K562 (cell line): ENCODE results near the gene COPS6. TPM values are rescaled to one million over a fixed set of nuclear protein-coding genes. Genes with fewer than 3 reads are reported as not detected.
A peak's percentile ranks its signal among the peaks of the same experiment; 100 is the strongest.

Experiments
- DPF2 ChIP-seq: fragments of 450-650 bp; IDR thresholded peaks from 2 replicates; pipeline ENCODE4 v1.6.1; 2016
- E2F3 ChIP-seq: fragments of 250-450 bp; sonication (Bioruptor Pico); IDR thresholded peaks from 2 replicates; pipeline ENCODE4 v1.4.0; 2020; ENCODE audit warnings: mild to moderate bottlenecking
- IRF2 ChIP-seq: sonication (generic); formaldehyde crosslinking; IDR thresholded peaks from 2 replicates; pipeline ENCODE4 v1.8.1; 2022; ENCODE audit warnings: mild to moderate bottlenecking, missing genetic modification reagents
- KLF16 ChIP-seq: IDR thresholded peaks from 2 replicates; pipeline ENCODE4 v1.6.1; 2016; ENCODE audit warnings: antibody characterized with exemption
- MAFF ChIP-seq: IDR thresholded peaks from 2 replicates; pipeline ENCODE4 v1.6.1; 2012; ENCODE audit warnings: low read length, improper control_type of control experiment
- MAFK ChIP-seq: IDR thresholded peaks from 2 replicates; pipeline ENCODE4 v1.6.1; 2011; ENCODE audit warnings: low read length, improper control_type of control experiment
- MLX ChIP-seq, 2 experiments: fragments of 450-650 bp in 1 of 2; sonication (generic) in 1 of 2; formaldehyde crosslinking; conservative IDR thresholded peaks; 2 replicates each; pipeline versions ENCODE4 v1.4.0 to v1.8.1; 2020 to 2022; ENCODE audit warnings: mild to moderate bottlenecking in 1 of 2, missing genetic modification reagents in 1 of 2
- PPARD ChIP-seq: fragments of 250-450 bp; sonication (Bioruptor Pico); IDR thresholded peaks from 2 replicates; pipeline ENCODE4 v1.8.0; 2022; ENCODE audit warnings: inconsistent platforms, mild to moderate bottlenecking, moderate library complexity
- RBFOX2 ChIP-seq: fragments of 200-400 bp; formaldehyde crosslinking; IDR thresholded peaks from 2 replicates; pipeline ENCODE4 v1.6.1; 2017; ENCODE audit warnings: low read depth, mild to moderate bottlenecking, low read length, moderate library complexity
- RBM15 ChIP-seq: fragments of 200-400 bp; formaldehyde crosslinking; IDR thresholded peaks from 2 replicates; pipeline ENCODE4 v1.6.1; 2018; ENCODE audit warnings: mild to moderate bottlenecking, low read length, moderate library complexity; ENCODE audit not compliant: insufficient read depth
- SIN3B ChIP-seq: fragments of 450-650 bp; IDR thresholded peaks from 2 replicates; pipeline ENCODE4 v1.6.1; 2017; ENCODE audit warnings: low read depth, mild to moderate bottlenecking, moderate library complexity
- SMARCA5 ChIP-seq: fragments of 450-650 bp; IDR thresholded peaks from 2 replicates; pipeline ENCODE4 v1.6.1; 2016
- SRSF9 ChIP-seq: fragments of 200-400 bp; formaldehyde crosslinking; IDR thresholded peaks from 2 replicates; pipeline ENCODE4 v1.6.1; 2017; ENCODE audit warnings: low read depth, low read length, borderline replicate concordance
- TCF3 ChIP-seq: sonication (generic); formaldehyde crosslinking; IDR thresholded peaks from 2 replicates; pipeline ENCODE4 v1.4.0; 2020; ENCODE audit warnings: mild to moderate bottlenecking, missing genetic modification reagents
- YBX1 ChIP-seq: fragments of 450-650 bp; IDR thresholded peaks from 2 replicates; pipeline ENCODE4 v1.7.1; 2016; ENCODE audit warnings: mild to moderate bottlenecking
- ZNF431 ChIP-seq: sonication (generic); formaldehyde crosslinking; IDR thresholded peaks from 2 replicates; pipeline ENCODE4 v1.8.0; 2022; ENCODE audit warnings: mild to moderate bottlenecking, missing genetic modification reagents
- ZNF780A ChIP-seq: fragments of 250-450 bp; sonication (Bioruptor Pico); IDR thresholded peaks from 2 replicates; pipeline ENCODE4 v1.5.0; 2021; ENCODE audit warnings: mild to moderate bottlenecking
- polyA plus RNA-seq, 8 experiments: library from polyadenylated mRNA; depleted of rRNA in 4 of 8; stranded (reverse) in 5 of 8; unstranded in 3 of 8; fragments of >200 nt; fragmentation: Nextera tagmentation in 2 of 8; fragmentation: Illumina TruSeq in 1 of 8; extraction: Ambion mirVana in 2 of 8; extraction: Trizol in 1 of 8; gene quantifications; 2 replicates each; pipeline versions ENCODE4 v1.2.1 to v1.2.3, GENCODE V29; 2011 to 2014; ENCODE audit warnings: inconsistent platforms in 1 of 8, missing spikeins in 1 of 8
- total RNA-seq, 7 experiments: library from RNA; depleted of rRNA in 6 of 7; stranded (reverse); fragments of >200 nt in 6 of 7; fragmentation: Illumina TruSeq in 2 of 7; extraction: Trizol in 2 of 7; gene quantifications; 2 replicates each; pipeline versions ENCODE4 v1.2.1 to v1.2.3, GENCODE V29; 2011 to 2021; ENCODE audit warnings: low replicate concordance in 1 of 7
- TF ChIP-seq, protein P1 (sequence below): fragments of 150-350 bp; conservative IDR thresholded peaks from 2 replicates; pipeline ENCODE4 v1.6.1; 2014; ENCODE audit warnings: low read length
- TF ChIP-seq, protein P2 (sequence below): fragments of 450-650 bp; formaldehyde crosslinking; IDR thresholded peaks from 2 replicates; pipeline ENCODE4 v1.4.0; 2020; ENCODE audit warnings: mild to moderate bottlenecking
- TF ChIP-seq, protein P3 (sequence below): fragments of 200-400 bp; formaldehyde crosslinking; IDR thresholded peaks from 2 replicates; pipeline ENCODE4 v1.6.1; 2017; ENCODE audit warnings: mild to moderate bottlenecking, low read depth, low read length, moderate library complexity

COPS6 gene
- total and polyA plus RNA-seq, 9 of the 15 experiments (the other 6 are each of a cell fraction or from before 2014, with no cell fraction given): 63.0 to 331 (median 168) TPM

GRCh38 chr7:100049441-100050291 lies 39.1 kb upstream of the COPS6 start, which contains the start of gene ZSCAN21 (continued):
- TF ChIP-seq, protein P1, sequence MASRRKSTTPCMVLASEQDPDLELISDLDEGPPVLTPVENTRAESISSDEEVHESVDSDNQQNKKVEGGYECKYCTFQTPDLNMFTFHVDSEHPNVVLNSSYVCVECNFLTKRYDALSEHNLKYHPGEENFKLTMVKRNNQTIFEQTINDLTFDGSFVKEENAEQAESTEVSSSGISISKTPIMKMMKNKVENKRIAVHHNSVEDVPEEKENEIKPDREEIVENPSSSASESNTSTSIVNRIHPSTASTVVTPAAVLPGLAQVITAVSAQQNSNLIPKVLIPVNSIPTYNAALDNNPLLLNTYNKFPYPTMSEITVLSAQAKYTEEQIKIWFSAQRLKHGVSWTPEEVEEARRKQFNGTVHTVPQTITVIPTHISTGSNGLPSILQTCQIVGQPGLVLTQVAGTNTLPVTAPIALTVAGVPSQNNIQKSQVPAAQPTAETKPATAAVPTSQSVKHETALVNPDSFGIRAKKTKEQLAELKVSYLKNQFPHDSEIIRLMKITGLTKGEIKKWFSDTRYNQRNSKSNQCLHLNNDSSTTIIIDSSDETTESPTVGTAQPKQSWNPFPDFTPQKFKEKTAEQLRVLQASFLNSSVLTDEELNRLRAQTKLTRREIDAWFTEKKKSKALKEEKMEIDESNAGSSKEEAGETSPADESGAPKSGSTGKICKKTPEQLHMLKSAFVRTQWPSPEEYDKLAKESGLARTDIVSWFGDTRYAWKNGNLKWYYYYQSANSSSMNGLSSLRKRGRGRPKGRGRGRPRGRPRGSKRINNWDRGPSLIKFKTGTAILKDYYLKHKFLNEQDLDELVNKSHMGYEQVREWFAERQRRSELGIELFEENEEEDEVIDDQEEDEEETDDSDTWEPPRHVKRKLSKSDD: no peak
- peak; percentile 3; the same call in 1 of the 2 replicates for TF ChIP-seq MAFK
- no peak for TF ChIP-seq ZNF780A (CRISPR knock-in tag)
- no peak for TF ChIP-seq YBX1
- no peak for TF ChIP-seq MAFF
- TF ChIP-seq E2F3 (CRISPR knock-in tag): no peak
- no peak for TF ChIP-seq PPARD
- peak; percentile 92 for TF ChIP-seq RBFOX2
- TF ChIP-seq, protein P2, sequence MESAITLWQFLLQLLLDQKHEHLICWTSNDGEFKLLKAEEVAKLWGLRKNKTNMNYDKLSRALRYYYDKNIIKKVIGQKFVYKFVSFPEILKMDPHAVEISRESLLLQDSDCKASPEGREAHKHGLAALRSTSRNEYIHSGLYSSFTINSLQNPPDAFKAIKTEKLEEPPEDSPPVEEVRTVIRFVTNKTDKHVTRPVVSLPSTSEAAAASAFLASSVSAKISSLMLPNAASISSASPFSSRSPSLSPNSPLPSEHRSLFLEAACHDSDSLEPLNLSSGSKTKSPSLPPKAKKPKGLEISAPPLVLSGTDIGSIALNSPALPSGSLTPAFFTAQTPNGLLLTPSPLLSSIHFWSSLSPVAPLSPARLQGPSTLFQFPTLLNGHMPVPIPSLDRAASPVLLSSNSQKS (CRISPR knock-in tag): no peak
- peak; percentile 95 for TF ChIP-seq SIN3B
- peak; percentile 47 for TF ChIP-seq TCF3 (CRISPR knock-in tag)
- TF ChIP-seq ZNF431: no peak
- TF ChIP-seq SRSF9: no peak
- no peak for TF ChIP-seq KLF16
- TF ChIP-seq RBM15: no peak
- no peak for TF ChIP-seq IRF2 (CRISPR knock-in tag)
- TF ChIP-seq MLX (CRISPR knock-in tag; conservative IDR thresholded peaks at IDR 0.05): no peak
- no peak for TF ChIP-seq SMARCA5
- no peak for TF ChIP-seq DPF2
- TF ChIP-seq, protein P3, sequence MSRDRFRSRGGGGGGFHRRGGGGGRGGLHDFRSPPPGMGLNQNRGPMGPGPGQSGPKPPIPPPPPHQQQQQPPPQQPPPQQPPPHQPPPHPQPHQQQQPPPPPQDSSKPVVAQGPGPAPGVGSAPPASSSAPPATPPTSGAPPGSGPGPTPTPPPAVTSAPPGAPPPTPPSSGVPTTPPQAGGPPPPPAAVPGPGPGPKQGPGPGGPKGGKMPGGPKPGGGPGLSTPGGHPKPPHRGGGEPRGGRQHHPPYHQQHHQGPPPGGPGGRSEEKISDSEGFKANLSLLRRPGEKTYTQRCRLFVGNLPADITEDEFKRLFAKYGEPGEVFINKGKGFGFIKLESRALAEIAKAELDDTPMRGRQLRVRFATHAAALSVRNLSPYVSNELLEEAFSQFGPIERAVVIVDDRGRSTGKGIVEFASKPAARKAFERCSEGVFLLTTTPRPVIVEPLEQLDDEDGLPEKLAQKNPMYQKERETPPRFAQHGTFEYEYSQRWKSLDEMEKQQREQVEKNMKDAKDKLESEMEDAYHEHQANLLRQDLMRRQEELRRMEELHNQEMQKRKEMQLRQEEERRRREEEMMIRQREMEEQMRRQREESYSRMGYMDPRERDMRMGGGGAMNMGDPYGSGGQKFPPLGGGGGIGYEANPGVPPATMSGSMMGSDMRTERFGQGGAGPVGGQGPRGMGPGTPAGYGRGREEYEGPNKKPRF: no peak
